Activated CD8-positive, alpha-beta T cell treated with anti-CD3 and anti-CD28 coated beads for 36 hours (primary cell): ENCODE data around the gene SNAPC2. TPM values are rescaled to one million over a fixed set of nuclear protein-coding genes. Genes with fewer than 3 reads are reported as not detected.

Source experiments
- ATAC-seq: fragments of 200-7000 bp; cut with Tn5 transposase; one replicate; pipeline ENCODE4 v1.10.0; 2021; ENCODE audit warnings: mild to moderate bottlenecking, moderate library complexity
- CTCF ChIA-PET: fragments of 350-600 bp; sonication (Branson Sonifier 250); formaldehyde crosslinking; loops from one replicate; lab custom pipeline; 2021; ENCODE audit warnings: antibody characterized with exemption; lab: Charles Lee
- POLR2A ChIA-PET: fragments of 350-600 bp; sonication (Branson Sonifier 250); formaldehyde crosslinking; loops from one replicate; lab custom pipeline; 2021; ENCODE audit warnings: antibody characterized with exemption; lab: Charles Lee
- DNase-seq: peaks from one replicate; pipeline ENCODE4 v3.0.0-alpha.2; 2020
- H3K27ac Mint-ChIP-seq: one replicate; pipeline ENCODE4 v1.8.0; 2021; ENCODE audit warnings: mild to moderate bottlenecking, mixed read lengths
- H3K27me3 Mint-ChIP-seq: one replicate; pipeline ENCODE4 v1.8.0; 2021; ENCODE audit warnings: mixed read lengths
- H3K36me3 Mint-ChIP-seq: one replicate; pipeline ENCODE4 v1.8.0; 2021; ENCODE audit warnings: low read depth, mixed read lengths
- H3K4me1 Mint-ChIP-seq: one replicate; pipeline ENCODE4 v1.8.0; 2021; ENCODE audit warnings: low read depth, mixed read lengths
- H3K4me3 Mint-ChIP-seq: one replicate; pipeline ENCODE4 v1.8.0; 2021; ENCODE audit warnings: mild to moderate bottlenecking, moderate library complexity, mixed read lengths
- H3K9me3 Mint-ChIP-seq: one replicate; pipeline ENCODE4 v1.8.0; 2021; ENCODE audit warnings: mixed read lengths
- CTCF ChIP-seq: fragments of 200-600 bp; IDR thresholded peaks from one replicate; pipeline ENCODE4 v1.8.0; 2022; ENCODE audit warnings: antibody characterized with exemption, mild to moderate bottlenecking
- intact Hi-C: fragments of 100-400 bp; cut with micrococcal nuclease; formaldehyde crosslinking; loops from one replicate; pipeline ENCODE4 v1.10.0; 2022
- total RNA-seq, 2 experiments: library from RNA; stranded (reverse); gene quantifications; one replicate each; pipeline ENCODE4 v1.2.3, GENCODE V29; 2021

SNAPC2 gene
- total RNA-seq, 2 experiments from 2014 or later: 16.0 to 18.2 TPM

- H3K4me3 Mint-ChIP-seq: no peak overlapping the region
- no peak for ATAC-seq
- CTCF ChIA-PET: no interaction called here
- H3K27ac Mint-ChIP-seq: no peak overlapping the region
- TF ChIP-seq CTCF: no peak
- intact Hi-C loops: no loop called here
- no peak for DNase-seq
- peaks cover 19% of the 10 kb centered on the region for H3K36me3 Mint-ChIP-seq
- POLR2A ChIA-PET: interaction anchor here (0.5 kb wide), 1 partner anchor 54 kb away, joined by 3 read pairs; no protein-coding TSS in a partner anchor
- H3K27me3 Mint-ChIP-seq: peaks cover 12% of the 10 kb centered on the region
- no peaks in the 10 kb centered on the region for H3K9me3 Mint-ChIP-seq
- H3K4me1 Mint-ChIP-seq: peaks cover 11% of the 10 kb centered on the region
Measured at GRCh38 chr19:7912144-7912696, 7.9 kb upstream of the SNAPC2 start.

- ATAC-seq (no peak), DNase-seq (no peak)
- TF ChIP-seq CTCF: no peak
- H3K4me3 Mint-ChIP-seq: no peak overlapping the region
- peaks cover 14% of the 10 kb centered on the region for H3K27me3 Mint-ChIP-seq
- ChIA-PET CTCF (no interaction called here), POLR2A (interaction anchor here (0.5 kb wide), 1 partner anchor 307 kb away, joined by 3 read pairs; no protein-coding TSS in a partner anchor)
- intact Hi-C loops: no loop called here
- peaks cover 16% of the 10 kb centered on the region for H3K4me1 Mint-ChIP-seq
- peaks cover 19% of the 10 kb centered on the region for H3K36me3 Mint-ChIP-seq
- no peak overlapping the region for H3K27ac Mint-ChIP-seq
- no peaks in the 10 kb centered on the region for H3K9me3 Mint-ChIP-seq
Measured at GRCh38 chr19:7912697-7913564, 7.2 kb upstream of the SNAPC2 start.

GRCh38 chr19:7913652-7914051 lies 6.5 kb upstream of the SNAPC2 start:
- H3K36me3 Mint-ChIP-seq: peaks cover 19% of the 10 kb centered on the region
- intact Hi-C loops: no loop called here
- CTCF ChIA-PET: no interaction called here
- no peak overlapping the region for H3K4me3 Mint-ChIP-seq
- POLR2A ChIA-PET: interaction anchor here (0.5 kb wide), 1 partner anchor 308 kb away, joined by 3 read pairs; no protein-coding TSS in a partner anchor
- ATAC-seq (no peak), DNase-seq (no peak)
- H3K27ac Mint-ChIP-seq: no peak overlapping the region
- H3K4me1 Mint-ChIP-seq: peaks cover 17% of the 10 kb centered on the region
- TF ChIP-seq CTCF: no peak
- H3K9me3 Mint-ChIP-seq: no peaks in the 10 kb centered on the region
- H3K27me3 Mint-ChIP-seq: peaks cover 19% of the 10 kb centered on the region

GRCh38 chr19:7914099-7914498 lies 6.0 kb upstream of the SNAPC2 start:
- peaks cover 17% of the 10 kb centered on the region for H3K4me1 Mint-ChIP-seq

More at GRCh38 chr19:7914099-7914498, 6.0 kb upstream of the SNAPC2 start:
- no peak for TF ChIP-seq CTCF
- no peak overlapping the region for H3K27ac Mint-ChIP-seq
- ATAC-seq: no peak
- H3K36me3 Mint-ChIP-seq: peaks cover 19% of the 10 kb centered on the region
- intact Hi-C loops: no loop called here
- peaks cover 19% of the 10 kb centered on the region for H3K27me3 Mint-ChIP-seq
- DNase-seq: no peak
- POLR2A ChIA-PET: interaction anchor here (1.0 to 1.2 kb wide), 2 partner anchors 10 to 18 kb away, joined by 3 read pairs; partner anchors contain the start of gene MAP2K7
- CTCF ChIA-PET: no interaction called here
- no peaks in the 10 kb centered on the region for H3K9me3 Mint-ChIP-seq
- no peak overlapping the region for H3K4me3 Mint-ChIP-seq
